PFSK-1 (cell line): ENCODE measurements around the gene IL20RB.

Experiments used
- FOXP2 ChIP-seq: optimal IDR thresholded peaks from 2 replicates; pipeline ENCODE3; 2011; ENCODE audit warnings: borderline replicate concordance, control low read depth, inconsistent platforms; ENCODE audit not compliant: insufficient read depth; ENCODE audit errors: extremely low read length, extremely low read depth
- POLR2AphosphoS5 ChIP-seq: IDR thresholded peaks from 2 replicates; pipeline ENCODE4 v1.6.1; 2012; ENCODE audit warnings: low read depth, mild to moderate bottlenecking, control low read depth, low read length, moderate library complexity
- REST ChIP-seq, 2 experiments: IDR thresholded peaks; 2 replicates each; pipeline versions ENCODE4 v1.6.1 to v1.8.0; 2011 to 2012; ENCODE audit warnings: low read depth in 2 of 2, low read length in 2 of 2, control low read depth in 1 of 2, inconsistent platforms in 1 of 2, mild to moderate bottlenecking in 1 of 2, moderate library complexity in 1 of 2; ENCODE audit not compliant: insufficient read depth in 1 of 2
- SIN3A ChIP-seq: IDR thresholded peaks from 2 replicates; pipeline ENCODE4 v1.6.1; 2012; ENCODE audit warnings: mild to moderate bottlenecking, low read length, moderate library complexity, borderline replicate concordance; ENCODE audit not compliant: insufficient read depth
- TAF1 ChIP-seq: IDR thresholded peaks from 2 replicates; pipeline ENCODE4 v1.6.1; 2012; ENCODE audit warnings: low read length, control low read depth, borderline replicate concordance; ENCODE audit not compliant: insufficient read depth

IL20RB gene

DNA sequence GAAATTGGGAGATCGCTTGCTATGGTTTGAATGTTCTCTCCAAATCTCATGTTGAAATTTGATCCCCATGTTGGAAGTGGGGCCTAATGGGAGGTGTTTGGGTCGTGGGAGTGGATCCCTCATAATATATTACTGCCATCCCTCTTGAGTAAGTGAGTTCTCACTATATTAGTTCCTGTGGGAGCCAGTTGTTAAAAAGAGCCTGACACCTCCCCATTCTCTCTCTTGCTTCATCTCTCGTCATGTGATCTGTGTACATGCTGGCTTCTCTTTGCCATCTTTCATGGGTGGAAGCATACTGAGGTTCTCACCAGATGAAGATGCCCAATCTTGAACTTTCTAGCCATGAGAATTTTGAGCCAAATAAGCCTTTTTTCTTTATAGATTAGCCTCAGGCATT lies 43.0 kb upstream of the IL20RB start:
- TF ChIP-seq FOXP2 (no peak), POLR2AphosphoS5 (no peak), SIN3A (no peak), REST (IDR thresholded peaks at IDR 0.05; ENCODE audit: insufficient read depth in 1 of 2, low read depth in 2 of 2, low read length in 2 of 2) (no peak), TAF1 (no peak)

GRCh38 chr3:136916223-136916622 lies 41.6 kb upstream of the IL20RB start:
- no peak for TF ChIP-seq REST (IDR thresholded peaks at IDR 0.05; ENCODE audit: insufficient read depth in 1 of 2, low read depth in 2 of 2, low read length in 2 of 2)
- TF ChIP-seq FOXP2: no peak
- TF ChIP-seq POLR2AphosphoS5: no peak
- no peak for TF ChIP-seq SIN3A
- no peak for TF ChIP-seq TAF1

DNA sequence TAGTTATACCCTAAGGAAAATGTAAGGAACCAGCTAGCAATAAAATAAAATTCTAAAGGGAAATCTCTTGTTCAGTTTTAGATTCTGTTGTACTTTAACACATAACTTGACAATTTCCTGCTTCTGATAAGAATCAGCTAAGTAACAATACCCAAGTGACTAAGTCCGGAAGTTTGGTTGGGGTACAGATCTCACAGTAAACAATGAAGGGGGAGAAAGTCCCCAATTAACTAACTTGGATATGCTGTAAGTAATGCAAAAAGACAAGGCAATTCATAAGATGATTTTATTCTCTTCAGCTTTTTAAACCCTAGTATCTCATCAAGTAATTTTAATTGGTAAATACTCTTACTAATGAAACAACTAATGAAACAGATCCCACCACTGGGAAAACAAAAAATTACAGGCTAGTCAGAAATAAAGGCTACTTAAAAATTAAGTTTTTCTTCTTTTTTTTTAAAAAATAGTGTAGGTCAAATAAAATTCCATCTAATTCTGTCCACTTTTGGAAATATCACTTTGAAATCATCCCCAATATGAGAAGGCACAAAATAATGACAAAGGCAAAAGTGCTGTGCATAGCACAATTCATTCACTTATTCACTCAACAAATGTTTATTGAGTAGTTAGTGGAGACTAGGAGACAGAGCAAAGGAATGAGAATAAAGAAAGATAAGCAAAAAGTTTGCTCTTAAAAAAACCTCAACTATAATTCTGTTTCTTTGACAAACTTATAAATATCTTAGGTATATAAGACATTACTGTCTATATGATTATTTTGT lies 37.8 kb upstream of the IL20RB start:
- no peak for TF ChIP-seq POLR2AphosphoS5
- no peak for TF ChIP-seq TAF1
- TF ChIP-seq FOXP2: no peak
- no peak for TF ChIP-seq REST (IDR thresholded peaks at IDR 0.05; ENCODE audit: insufficient read depth in 1 of 2, low read depth in 2 of 2, low read length in 2 of 2)
- TF ChIP-seq SIN3A: no peak

DNA sequence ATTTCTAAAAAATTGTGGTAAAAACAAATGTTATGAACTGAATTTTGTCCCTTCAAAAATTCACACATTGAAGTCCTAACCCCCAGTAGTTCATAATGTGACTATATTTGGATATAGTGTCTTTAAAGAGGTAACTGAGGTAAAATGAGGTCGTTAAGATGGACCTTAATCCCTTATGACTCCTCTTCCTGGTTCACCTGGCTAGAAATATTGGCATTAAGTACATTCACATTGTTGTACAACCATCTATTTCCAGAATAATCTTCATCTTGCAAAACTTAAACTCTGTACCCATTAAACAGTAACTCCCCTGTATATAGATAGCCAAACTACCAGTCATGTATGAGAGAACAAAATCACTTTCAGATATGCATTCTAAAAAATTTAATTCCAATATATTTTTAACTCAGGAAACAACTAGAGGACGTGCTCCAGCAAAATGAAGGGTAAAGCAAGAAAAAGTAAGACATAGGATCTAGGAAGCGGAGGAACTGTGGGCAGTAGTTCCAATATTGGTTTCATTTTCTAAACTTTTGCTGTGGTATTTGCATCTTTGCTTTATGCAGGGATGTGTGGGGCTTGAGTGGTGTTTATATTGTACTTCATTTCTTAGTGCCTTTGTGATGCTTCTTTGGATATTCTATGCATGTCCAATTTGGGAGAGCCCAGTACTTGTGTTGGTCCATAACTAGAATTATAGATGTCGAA lies 36.7 kb upstream of the IL20RB start:
- TF ChIP-seq SIN3A (no peak), FOXP2 (no peak), REST (IDR thresholded peaks at IDR 0.05; ENCODE audit: insufficient read depth in 1 of 2, low read depth in 2 of 2, low read length in 2 of 2) (no peak), POLR2AphosphoS5 (no peak), TAF1 (no peak)
